Measurements from ENCODE around the gene FER.

DNA sequence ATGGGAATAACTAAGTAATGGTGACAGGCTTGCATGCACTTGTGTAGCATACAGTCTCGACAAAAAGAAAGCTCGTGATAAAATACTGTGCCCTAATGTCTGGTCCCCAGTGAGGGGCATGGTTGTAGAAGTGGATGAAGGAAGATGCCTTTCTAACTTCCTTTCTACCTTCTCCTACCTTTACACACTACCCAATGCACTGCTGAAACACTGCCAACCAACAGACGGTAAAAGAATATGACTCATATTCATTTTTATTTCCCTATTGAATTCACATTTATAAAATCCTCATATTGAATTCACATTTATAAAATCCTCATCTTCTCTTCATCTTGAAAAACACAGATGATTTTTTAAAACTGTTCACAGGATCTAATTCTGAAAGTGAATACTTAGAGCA is 439.1 kb downstream of the FER start:
- TF ChIP-seq, protein P1, sequence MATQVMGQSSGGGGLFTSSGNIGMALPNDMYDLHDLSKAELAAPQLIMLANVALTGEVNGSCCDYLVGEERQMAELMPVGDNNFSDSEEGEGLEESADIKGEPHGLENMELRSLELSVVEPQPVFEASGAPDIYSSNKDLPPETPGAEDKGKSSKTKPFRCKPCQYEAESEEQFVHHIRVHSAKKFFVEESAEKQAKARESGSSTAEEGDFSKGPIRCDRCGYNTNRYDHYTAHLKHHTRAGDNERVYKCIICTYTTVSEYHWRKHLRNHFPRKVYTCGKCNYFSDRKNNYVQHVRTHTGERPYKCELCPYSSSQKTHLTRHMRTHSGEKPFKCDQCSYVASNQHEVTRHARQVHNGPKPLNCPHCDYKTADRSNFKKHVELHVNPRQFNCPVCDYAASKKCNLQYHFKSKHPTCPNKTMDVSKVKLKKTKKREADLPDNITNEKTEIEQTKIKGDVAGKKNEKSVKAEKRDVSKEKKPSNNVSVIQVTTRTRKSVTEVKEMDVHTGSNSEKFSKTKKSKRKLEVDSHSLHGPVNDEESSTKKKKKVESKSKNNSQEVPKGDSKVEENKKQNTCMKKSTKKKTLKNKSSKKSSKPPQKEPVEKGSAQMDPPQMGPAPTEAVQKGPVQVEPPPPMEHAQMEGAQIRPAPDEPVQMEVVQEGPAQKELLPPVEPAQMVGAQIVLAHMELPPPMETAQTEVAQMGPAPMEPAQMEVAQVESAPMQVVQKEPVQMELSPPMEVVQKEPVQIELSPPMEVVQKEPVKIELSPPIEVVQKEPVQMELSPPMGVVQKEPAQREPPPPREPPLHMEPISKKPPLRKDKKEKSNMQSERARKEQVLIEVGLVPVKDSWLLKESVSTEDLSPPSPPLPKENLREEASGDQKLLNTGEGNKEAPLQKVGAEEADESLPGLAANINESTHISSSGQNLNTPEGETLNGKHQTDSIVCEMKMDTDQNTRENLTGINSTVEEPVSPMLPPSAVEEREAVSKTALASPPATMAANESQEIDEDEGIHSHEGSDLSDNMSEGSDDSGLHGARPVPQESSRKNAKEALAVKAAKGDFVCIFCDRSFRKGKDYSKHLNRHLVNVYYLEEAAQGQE (IDR thresholded peaks at IDR 0.05; ENCODE audit: borderline replicate concordance), result no peak
- no peak for TF ChIP-seq EZH2 (IDR thresholded peaks at IDR 0.05; ENCODE audit: borderline replicate concordance, insufficient read depth, low read length, poor library complexity, severe bottlenecking)
- TF ChIP-seq, protein P2, sequence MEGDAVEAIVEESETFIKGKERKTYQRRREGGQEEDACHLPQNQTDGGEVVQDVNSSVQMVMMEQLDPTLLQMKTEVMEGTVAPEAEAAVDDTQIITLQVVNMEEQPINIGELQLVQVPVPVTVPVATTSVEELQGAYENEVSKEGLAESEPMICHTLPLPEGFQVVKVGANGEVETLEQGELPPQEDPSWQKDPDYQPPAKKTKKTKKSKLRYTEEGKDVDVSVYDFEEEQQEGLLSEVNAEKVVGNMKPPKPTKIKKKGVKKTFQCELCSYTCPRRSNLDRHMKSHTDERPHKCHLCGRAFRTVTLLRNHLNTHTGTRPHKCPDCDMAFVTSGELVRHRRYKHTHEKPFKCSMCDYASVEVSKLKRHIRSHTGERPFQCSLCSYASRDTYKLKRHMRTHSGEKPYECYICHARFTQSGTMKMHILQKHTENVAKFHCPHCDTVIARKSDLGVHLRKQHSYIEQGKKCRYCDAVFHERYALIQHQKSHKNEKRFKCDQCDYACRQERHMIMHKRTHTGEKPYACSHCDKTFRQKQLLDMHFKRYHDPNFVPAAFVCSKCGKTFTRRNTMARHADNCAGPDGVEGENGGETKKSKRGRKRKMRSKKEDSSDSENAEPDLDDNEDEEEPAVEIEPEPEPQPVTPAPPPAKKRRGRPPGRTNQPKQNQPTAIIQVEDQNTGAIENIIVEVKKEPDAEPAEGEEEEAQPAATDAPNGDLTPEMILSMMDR (IDR thresholded peaks at IDR 0.05; ENCODE audit: poor library complexity, severe bottlenecking), result no peak
- TF ChIP-seq EP300 (conservative IDR thresholded peaks at IDR 0.05; ENCODE audit: poor library complexity, severe bottlenecking), result no peak
